COLO829 (cell line): ENCODE results near the gene SNAPIN.
A peak's percentile ranks its signal among the peaks of the same experiment; 100 is the strongest.

ENCODE experiments used
- DNase-seq: peaks from one replicate; pipeline ENCODE4 v3.0.0; 2012; ENCODE audit warnings: low spot score

Gene SNAPIN, protein sequence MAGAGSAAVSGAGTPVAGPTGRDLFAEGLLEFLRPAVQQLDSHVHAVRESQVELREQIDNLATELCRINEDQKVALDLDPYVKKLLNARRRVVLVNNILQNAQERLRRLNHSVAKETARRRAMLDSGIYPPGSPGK

DNA sequence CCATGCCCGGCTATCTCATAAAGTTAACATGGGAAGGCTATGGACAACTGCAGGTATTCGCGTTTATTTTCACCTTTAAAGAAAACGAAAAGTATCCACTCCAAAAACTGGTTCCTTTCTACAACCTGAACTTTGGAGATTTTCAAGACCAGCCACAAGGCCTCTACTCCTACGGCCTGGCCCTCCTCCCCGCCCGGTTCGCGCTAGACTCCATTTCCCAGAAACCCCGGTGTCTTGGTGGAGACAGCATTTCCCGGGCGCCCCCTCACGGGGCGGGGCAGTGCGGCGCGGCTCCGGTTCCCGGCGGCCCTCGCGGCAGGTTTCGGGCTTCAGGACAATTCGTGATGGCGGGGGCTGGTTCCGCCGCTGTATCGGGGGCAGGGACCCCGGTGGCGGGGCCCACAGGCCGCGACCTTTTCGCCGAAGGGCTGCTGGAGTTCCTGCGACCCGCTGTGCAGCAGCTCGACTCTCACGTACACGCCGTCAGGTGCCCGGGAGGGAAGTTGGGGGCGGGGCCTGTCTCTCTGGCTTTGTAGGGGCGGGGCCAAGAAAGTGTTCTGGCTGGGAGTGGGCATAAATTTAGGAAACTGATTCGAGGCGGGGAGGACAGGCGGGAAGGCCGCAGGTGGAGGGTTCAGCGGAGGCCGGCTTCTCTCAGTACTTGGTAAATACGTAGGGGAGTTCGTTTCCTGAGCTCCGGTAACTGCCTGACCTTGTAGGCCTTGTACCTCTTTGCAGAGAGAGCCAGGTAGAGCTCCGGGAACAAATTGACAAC is at the start of gene SNAPIN:
Gene SNAPIN (plus strand): TSS at position 304 of the 775 bp plus-strand sequence. CDS start 41 bp downstream, at position 345.
- peak; percentile 90 for DNase-seq

- DNase-seq, result peak; percentile 99
These were observed 49.5 kb upstream of the SNAPIN start for GRCh38 chr1:153608742-153609584.

GRCh38 chr1:153609585-153609907 is 49.0 kb upstream of the SNAPIN start:
- DNase-seq, result no peak

DNA sequence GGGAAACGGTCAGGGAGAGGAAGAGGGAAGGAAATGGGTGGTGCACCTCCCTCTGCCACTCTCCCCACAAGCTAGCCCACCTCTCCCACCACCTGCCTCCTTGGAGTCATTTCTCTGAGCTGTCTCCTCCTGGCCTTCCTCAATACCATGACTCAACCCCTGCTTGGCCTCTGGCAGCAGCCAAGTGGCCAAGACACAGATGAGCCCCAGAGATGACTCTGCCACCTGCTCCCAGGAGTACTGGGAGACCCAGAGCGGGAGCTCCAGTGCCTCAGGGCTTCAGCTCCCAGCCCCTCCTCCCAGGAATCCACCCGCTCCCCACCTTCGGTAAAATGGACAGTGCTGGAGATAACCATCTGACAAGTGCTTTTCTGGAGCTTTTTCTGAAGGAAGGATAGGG is 48.2 kb upstream of the SNAPIN start:
- DNase-seq, result no peak

DNA sequence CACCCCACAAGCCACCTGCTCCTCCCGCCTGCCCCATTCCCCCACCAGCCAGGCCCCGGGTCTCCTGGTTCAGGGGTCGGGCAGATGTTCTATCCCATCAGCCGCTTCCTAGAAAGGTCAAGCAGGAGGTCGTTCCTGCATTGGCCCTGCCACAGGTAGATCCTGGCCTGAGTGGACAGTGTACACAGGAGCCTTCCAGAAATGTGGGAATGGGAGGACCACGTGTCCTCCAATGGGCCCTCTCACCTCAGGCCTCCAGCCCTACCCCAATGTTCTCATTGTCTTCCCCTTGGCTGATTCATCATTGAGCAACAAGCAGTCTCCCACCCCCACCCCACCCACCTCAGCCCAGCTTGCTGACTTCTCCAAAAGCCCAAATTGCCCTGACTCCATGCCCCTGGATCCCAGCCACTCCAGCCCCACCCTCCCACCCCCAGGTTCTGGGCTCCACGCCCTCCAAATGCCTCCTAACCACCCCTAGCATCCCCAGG is 47.6 kb upstream of the SNAPIN start:
- DNase-seq, result no peak

DNA sequence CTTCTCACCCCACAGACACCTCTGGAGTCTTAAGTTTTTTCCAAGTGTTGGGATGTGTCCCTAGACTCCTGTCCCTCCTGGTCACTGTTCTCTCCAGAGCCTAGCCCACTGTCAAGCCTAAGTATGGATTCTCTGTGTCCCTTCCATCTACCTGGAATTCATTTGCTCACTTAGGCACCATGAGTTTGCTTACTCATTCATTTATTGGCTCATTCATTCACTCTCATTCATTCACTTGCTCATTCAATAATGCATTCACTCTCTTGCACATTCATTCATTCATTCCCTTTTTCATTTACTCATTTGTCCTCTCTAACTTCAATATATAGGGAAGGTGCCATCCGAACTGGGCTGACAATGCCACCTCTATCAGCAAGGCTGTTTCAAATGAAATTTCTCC is 47.1 kb upstream of the SNAPIN start:
- no peak for DNase-seq

DNA sequence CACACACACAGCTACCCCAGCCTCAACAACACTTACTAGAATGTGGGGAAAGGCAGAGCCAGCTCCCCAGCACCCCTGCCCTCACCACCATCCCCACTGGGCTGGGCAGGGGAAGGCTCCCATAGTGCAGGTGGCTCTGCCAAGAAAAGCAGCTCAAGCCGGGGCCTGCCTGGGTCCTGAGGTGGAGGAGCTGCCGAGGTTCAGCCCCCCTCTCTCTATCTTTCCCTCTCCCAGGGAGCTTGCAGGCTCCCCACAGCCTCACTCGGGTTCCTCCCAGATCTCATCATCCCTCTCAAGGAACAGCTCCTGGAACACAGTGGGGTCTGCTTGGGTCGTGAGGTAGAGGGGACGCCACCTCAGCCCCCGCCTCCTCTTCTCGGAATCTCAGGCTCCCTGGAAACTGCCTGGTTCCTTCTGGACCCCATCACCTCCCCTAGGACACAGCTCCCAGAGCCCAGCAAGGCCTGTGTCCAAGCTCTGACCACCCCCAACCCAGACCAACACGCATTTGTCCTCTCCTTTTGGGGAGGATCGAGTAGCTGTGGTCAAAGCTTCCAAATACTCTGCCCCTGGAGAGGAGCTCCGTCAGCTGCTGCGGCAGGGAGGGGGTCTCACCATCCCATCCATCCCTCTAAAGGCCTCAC is 46.3 kb upstream of the SNAPIN start:
- DNase-seq, result no peak

GRCh38 chr1:153612755-153613331 is 45.7 kb upstream of the SNAPIN start, which contains the start of gene S100A16:
Gene S100A16, minus strand, starts transcription at chr1:153613137. Its CDS starts 4,986 bp downstream, at chr1:153608151.
- DNase-seq, result no peak

GRCh38 chr1:153613406-153613805 is 45.1 kb upstream of the SNAPIN start:
- DNase-seq, result no peak

DNA sequence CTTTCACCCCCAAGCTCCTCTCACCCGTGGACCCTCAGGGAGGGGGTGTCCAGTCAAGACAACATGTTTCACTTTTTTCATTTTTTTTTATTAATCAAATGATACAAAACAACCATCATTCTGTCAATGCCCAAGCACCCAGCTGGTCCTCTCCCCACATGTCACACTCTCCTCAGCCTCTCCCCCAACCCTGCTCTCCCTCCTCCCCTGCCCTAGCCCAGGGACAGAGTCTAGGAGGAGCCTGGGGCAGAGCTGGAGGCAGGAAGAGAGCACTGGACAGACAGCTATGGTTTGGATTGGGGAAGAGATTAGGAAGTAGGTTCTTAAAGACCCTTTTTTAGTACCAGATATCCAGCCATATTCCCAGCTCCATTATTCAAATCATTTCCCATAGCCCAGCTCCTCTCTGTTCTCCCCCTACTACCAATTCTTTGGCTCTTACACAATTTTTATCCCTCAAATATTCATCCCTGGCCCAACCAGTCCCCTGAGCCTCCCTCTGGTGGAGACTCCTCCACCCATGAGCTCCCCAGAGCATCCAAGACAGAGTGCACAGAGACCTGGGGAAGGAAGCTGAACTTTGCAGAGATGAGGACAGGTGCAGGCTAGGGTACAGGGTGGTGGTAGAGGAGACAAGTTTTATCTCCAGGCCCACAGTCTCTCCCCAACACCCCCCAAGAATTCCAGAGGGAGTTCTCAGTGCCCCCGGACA is 44.2 kb upstream of the SNAPIN start:
- DNase-seq, result no peak

- no peak for DNase-seq
These were observed 43.6 kb upstream of the SNAPIN start for GRCh38 chr1:153614906-153615305.

DNA sequence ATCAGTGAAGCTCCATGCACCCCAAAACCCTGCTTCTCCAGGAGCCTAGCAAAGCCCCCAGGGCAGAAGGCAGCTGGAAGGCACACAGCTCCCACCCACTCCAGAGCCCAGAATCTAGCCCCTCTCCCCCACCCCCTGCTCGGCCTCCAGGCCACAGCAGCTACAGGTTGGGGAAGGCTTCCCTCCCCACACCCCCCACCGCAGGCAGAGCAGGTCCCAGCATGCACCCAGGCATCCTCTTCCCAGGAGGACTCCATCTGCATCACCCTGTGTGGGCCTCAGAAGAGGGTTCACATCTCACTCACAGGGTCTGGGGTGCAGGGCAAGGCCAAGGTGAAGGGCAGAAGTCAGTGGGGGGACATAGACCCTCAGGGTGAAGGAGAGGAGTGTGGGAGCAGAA is 43.1 kb upstream of the SNAPIN start:
- no peak for DNase-seq

- no peak for DNase-seq
These were observed 42.2 kb upstream of the SNAPIN start, which contains the start of gene S100A14 for GRCh38 chr1:153616144-153616916. Gene S100A14, minus strand, starts transcription at chr1:153616325. Its CDS starts 467 bp downstream, at chr1:153615858.

GRCh38 chr1:153616917-153617311 is 41.6 kb upstream of the SNAPIN start:
- no peak for DNase-seq

- DNase-seq, result peak; percentile 82
These were observed 40.8 kb upstream of the SNAPIN start for GRCh38 chr1:153617663-153618062.

DNA sequence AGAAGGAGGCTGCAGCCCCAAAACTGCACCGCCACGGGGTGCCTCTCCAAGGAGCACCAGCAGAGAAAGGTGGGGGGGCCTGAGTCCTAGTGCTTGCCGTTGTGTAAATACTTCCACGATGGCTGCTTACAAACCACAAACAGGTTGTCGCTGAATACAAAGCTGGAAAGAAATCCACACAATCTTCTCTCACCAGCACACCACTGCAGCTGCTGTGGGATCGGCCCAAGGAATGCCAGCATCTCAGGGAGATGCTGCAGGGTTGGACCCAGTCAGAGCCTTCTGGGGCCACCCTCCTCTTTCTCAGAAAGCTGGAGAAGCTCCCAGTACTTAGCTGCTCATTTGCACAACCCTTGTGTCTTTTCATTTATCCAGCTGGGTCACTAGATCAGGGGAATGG is 39.3 kb upstream of the SNAPIN start:
- DNase-seq, result no peak

DNA sequence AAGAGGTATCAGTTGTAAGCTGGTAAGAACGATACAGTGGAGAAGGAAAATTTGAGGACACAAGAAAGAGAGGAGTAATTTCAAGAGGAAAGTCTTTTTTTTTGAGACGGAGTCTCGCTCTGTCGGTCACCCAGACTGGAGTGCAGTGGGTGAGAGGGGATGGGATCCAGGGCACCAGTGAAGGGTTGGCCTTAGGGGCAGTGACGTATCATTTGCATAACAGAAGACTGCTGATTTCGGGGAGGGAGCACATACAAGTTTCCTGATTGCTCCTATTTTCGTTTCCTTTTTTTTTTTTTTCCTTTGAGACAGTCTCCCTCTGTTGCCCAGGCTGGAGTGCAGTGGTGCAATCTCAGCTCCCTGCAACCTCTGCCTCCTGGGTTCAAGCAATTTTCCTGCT is 35.4 kb upstream of the SNAPIN start:
- DNase-seq, result no peak

DNA sequence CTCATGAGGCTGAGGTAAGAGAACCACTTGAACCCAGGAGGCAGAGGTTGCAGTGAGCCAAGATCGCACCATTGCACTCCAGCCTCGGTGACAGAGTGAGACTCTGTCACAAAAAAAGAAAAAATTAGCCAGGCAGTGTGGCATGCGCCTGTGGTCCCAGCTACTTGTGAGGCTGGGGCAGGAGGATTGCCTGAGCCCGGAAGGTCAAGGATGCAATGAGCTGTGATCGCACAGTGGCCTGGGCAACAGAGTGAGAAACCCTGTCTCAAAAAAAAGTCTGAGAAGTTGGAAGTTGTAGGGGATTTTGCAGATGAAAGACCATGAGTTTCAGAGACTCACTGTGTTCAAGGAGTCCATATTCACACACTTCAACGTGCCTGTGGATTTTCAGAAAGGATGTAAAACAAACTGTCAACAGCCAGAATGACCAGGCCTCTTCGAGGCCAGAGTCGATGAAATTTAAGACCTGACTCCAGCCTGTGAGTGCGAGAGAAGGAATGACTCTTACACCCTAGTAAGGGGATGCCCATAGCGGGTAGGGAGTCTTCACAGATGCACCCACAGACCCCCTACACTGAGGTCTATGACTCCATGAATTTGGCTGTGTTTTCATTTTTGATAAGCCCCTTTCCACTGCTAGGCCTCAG is 33.4 kb upstream of the SNAPIN start:
- DNase-seq, result no peak

GRCh38 chr1:153626477-153626903 is 32.0 kb upstream of the SNAPIN start:
- no peak for DNase-seq
